Adrenal gland (tissue), 12 donors: ENCODE data around the gene IL13RA1. TPM values are rescaled to one million over a fixed set of nuclear protein-coding genes. Genes with fewer than 3 reads are reported as not detected.

Experiments
- DNase-seq, 7 donors: peaks; one replicate each; pipeline ENCODE4 v3.0.0-alpha.2; 2019 to 2020
- H3K27ac ChIP-seq, 5 donors: fragments of 200-600 bp; sonication (generic) in 4 of 5; 1 replicate in 3 of 5; 2 replicates in 2 of 5; pipeline versions ENCODE4 v1.5.1 to v1.8.0; 2016 to 2020; ENCODE audit warnings: mild to moderate bottlenecking in 1 of 5
- H3K27me3 ChIP-seq: fragments of 200-600 bp; 2 replicates; pipeline ENCODE4 v1.8.0; 2021
- H3K36me3 ChIP-seq, 2 donors: fragments of 200-600 bp; replicated peaks in 1 of 2; 1 replicate in 1 of 2; 2 replicates in 1 of 2; pipeline versions ENCODE4 v1.5.1 to v1.8.0; 2018 to 2022
- H3K4me1 ChIP-seq, 2 donors: fragments of 200-600 bp; replicated peaks in 1 of 2; 1 replicate in 1 of 2; 2 replicates in 1 of 2; pipeline versions ENCODE4 v1.5.1 to v1.8.0; 2018 to 2021
- H3K4me3 ChIP-seq, 4 donors: fragments of 200-600 bp; sonication (generic) in 3 of 4; one replicate each; pipeline ENCODE4 v1.5.1; 2016 to 2018
- H3K9me3 ChIP-seq, 3 donors: fragments of 200-600 bp; sonication (generic) in 1 of 3; replicated peaks in 1 of 3; 1 replicate in 2 of 3; 2 replicates in 1 of 3; pipeline versions ENCODE4 v1.5.1 to v1.8.0; 2016 to 2021
- POLR2A ChIP-seq, 2 donors: fragments of 450-650 bp; IDR thresholded peaks; one replicate each; pipeline ENCODE4 v1.6.1; 2017; ENCODE audit warnings: antibody characterized with exemption in 2 of 2, mild to moderate bottlenecking in 2 of 2, moderate library complexity in 1 of 2
- WGBS, 4 donors: extraction: QIAGEN DNeasy Blood & Tissue Kit in 2 of 4; methylation state at CpG; one replicate each; pipeline versions ENCODE4 v1.1.5 to v1.1.7; 2013 to 2017; 5-methylcytosine and 5-hydroxymethylcytosine counted together
- intact Hi-C, 2 donors: fragments of 100-400 bp; cut with DNase I; formaldehyde crosslinking; loops; one replicate each; pipeline versions ENCODE4 v1.14.1 to v1.15.0; 2022 to 2023
- polyA plus RNA-seq, 3 donors: library from polyadenylated mRNA; stranded (reverse); fragments of 200-250 nt in 2 of 3; fragments of 350-450 nt in 1 of 3; fragmentation: Illumina TruSeq in 1 of 3; extraction: RNeasy Lipid Tissue Mini Kit (QIAGEN cat#74804) in 1 of 3; gene quantifications; one replicate each; pipeline ENCODE4 v1.2.3, GENCODE V29; 2013 to 2014
- total RNA-seq, 9 donors: library from RNA; depleted of rRNA in 4 of 9; stranded (reverse); fragments of >200 nt in 4 of 9; fragments of 120-200 nt in 1 of 9; fragmentation: NEBNext Ultra II Directional in 1 of 9; extraction: Animal tissue kit (Norgen Biotek cat#: 25700) in 1 of 9; gene quantifications; one replicate each; pipeline versions ENCODE4 v1.1.0 to v1.2.4, GENCODE V29; 2013 to 2023
- TF ChIP-seq, protein P1 (sequence below), 6 experiments: fragments of 450-650 bp in 4 of 6; fragments of 200-600 bp in 2 of 6; sonication (generic) in 1 of 6; IDR thresholded peaks; 1 replicate in 5 of 6; 2 replicates in 1 of 6; pipeline versions ENCODE4 v1.5.1 to v1.8.0; 2016 to 2021; ENCODE audit warnings: antibody characterized with exemption in 6 of 6, mild to moderate bottlenecking in 2 of 6, moderate library complexity in 1 of 6
- donor health status: healthy with polysubstance abuse.
- donor health status: Bipolar disorder and iron deficiency.
- donor health status: DM: yes; HTN: yes; CAD: no.
- donor health status: DM: no; HTN: no; CAD: no.
- donor health status: DM: no; HTN: no; CAD: no.
- donor health status: DM: yes; HTN: yes; CAD: no.

The IL13RA1 gene
- total and polyA plus RNA-seq, 12 donors = 19.0 to 93.6 (median 51.0) TPM

DNA sequence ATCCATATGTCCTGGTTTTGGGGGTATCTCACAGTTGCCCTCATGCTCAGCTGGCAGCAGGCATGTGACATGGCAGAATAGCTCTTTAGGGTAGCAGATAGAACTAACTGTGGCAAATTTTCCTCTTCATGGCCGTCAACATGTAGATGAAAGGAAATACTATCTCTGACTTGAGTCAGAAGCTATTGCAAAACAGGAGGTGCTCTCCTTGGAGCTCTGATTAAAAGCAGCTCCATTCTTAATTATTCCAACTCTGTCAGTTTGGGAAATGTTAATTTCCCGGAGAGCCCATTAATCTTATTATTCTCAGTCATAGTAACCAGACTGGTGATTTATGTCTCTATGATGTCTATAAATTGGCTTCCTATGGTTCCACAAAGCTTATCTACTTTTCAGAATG, 18.2 kb downstream of the IL13RA1 start:
- Histone ChIP-seq H3K27me3 (peaks cover 7% of the 10 kb centered on the region), H3K4me1 (peaks cover 0 to 4% of the 10 kb centered on the region in 2 donors), H3K36me3 (no peaks in the 10 kb centered on the region), H3K4me3 (no peak overlapping the region), H3K9me3 (no peaks in the 10 kb centered on the region), H3K27ac (peak overlapping the region; percentile 24 to 51 (median 50))
- intact Hi-C loops = no loop called here
- 17 to 57% (median 34%) methylated on average over 1 to 2 of the region's 2 CpGs for WGBS, 4 donors
- DNase-seq = peak in 2 of 7 donors; percentile 16 to 22
- TF ChIP-seq POLR2A (IDR thresholded peaks at IDR 0.05) = no peak
- TF ChIP-seq, protein P1, sequence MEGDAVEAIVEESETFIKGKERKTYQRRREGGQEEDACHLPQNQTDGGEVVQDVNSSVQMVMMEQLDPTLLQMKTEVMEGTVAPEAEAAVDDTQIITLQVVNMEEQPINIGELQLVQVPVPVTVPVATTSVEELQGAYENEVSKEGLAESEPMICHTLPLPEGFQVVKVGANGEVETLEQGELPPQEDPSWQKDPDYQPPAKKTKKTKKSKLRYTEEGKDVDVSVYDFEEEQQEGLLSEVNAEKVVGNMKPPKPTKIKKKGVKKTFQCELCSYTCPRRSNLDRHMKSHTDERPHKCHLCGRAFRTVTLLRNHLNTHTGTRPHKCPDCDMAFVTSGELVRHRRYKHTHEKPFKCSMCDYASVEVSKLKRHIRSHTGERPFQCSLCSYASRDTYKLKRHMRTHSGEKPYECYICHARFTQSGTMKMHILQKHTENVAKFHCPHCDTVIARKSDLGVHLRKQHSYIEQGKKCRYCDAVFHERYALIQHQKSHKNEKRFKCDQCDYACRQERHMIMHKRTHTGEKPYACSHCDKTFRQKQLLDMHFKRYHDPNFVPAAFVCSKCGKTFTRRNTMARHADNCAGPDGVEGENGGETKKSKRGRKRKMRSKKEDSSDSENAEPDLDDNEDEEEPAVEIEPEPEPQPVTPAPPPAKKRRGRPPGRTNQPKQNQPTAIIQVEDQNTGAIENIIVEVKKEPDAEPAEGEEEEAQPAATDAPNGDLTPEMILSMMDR (IDR thresholded peaks at IDR 0.05) = no peak

DNA sequence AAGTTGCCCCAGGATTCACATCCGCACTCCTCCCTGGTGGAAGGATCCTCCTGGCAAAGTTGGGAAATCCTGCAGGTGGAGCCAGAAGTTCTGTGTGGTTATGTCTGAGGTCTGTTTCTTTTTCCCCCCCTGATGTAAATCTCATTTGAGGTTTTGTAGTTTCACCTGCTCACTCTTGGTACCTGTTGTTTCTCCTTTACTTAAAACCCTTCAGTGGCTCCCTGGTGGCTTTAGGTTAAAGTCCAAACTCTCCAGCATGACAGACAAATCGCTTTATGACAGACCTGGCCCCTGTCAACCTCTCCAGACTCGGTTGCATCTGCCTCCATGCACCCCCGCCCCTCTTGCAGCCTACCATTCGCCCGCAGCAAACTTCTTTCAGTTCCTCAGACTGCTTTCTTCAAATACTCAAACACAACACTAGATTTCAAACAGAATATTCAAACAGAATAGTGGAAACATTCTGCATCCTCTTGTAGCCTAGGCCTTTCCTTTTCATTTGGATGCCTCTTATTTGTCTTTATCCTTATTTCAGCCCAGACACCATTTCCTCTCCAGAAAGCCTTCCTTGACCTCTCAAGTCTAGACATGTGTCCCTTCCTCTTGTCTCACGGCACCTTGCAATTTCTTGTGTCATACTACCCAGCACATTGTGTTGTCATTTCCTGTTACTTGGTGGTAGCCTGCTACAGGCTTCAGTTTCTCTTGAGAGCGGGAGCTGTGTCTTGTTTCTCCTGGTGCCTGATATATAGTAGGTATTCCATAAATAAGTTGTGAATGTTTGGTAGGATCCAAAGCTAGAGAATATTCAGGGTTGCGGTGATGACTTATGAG, 24.8 kb downstream of the IL13RA1 start:
- no peak for DNase-seq
- H3K9me3 ChIP-seq = no peaks in the 10 kb centered on the region
- intact Hi-C loops = no loop called here
- no peaks in the 10 kb centered on the region for H3K36me3 ChIP-seq
- no peaks in the 10 kb centered on the region for H3K27me3 ChIP-seq
- H3K27ac ChIP-seq = peak overlapping the region in 1 of 5 donors; percentile 11
- TF ChIP-seq POLR2A (IDR thresholded peaks at IDR 0.05) = no peak
- TF ChIP-seq, protein P1 (IDR thresholded peaks at IDR 0.05) = no peak
- WGBS, 4 donors = 68 to 91% (median 77%) methylated on average over 9 of the region's 9 CpGs
- H3K4me3 ChIP-seq = no peak overlapping the region
- H3K4me1 ChIP-seq = no peaks in the 10 kb centered on the region

DNA sequence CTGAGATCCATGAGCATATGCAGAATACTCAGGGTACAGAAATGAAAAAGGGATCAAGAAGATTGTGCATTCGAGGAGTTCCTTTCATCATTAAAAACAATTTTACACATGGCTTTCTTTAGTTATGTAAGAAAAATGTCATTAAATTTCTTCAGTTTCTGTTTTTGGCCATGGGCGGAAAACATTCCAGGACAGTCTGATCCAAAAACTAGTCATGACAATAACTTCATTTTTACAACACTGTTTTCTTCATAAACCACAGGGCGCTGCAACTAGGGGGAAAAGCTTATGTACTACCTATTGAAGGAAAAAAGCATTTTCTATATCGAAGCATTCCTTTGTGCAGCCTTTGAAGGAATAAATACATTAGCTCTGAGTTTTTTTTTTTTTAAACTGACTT, 28.2 kb downstream of the IL13RA1 start:
- no peak overlapping the region for H3K4me3 ChIP-seq
- no peaks in the 10 kb centered on the region for H3K27me3 ChIP-seq
- TF ChIP-seq, protein P1 (IDR thresholded peaks at IDR 0.05) = no peak
- TF ChIP-seq POLR2A (IDR thresholded peaks at IDR 0.05) = no peak
- no peak overlapping the region for H3K27ac ChIP-seq
- intact Hi-C loops = no loop called here
- DNase-seq = no peak
- H3K4me1 ChIP-seq = no peaks in the 10 kb centered on the region
- H3K9me3 ChIP-seq = no peaks in the 10 kb centered on the region
- 59 to 69% (median 66%) methylated on average over 4 of the region's 4 CpGs for WGBS, 4 donors
- H3K36me3 ChIP-seq = no peaks in the 10 kb centered on the region

DNA sequence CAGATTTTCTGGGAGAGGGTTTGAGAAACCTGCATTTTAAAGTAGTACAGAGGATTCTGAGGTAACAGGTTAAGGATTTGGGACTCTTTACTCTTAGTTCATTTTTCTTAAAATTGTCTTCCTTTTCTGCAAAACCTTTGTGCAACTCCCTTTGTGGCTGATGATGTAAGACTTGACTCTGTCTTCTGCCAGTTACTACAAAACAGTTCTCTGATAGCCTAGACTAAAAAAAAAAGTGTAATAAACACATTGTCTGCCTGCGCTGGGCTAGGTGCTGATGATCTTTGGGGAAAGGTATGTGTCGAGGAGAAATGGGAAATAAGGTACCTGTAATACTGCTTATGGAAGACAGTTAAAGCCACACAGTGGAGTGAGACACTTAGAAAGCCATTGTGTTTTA, 28.7 kb downstream of the IL13RA1 start:
- WGBS, 4 donors = 73 to 96% (median 79%) methylated on average over 2 of the region's 2 CpGs
- DNase-seq = no peak
- no peaks in the 10 kb centered on the region for H3K27me3 ChIP-seq
- H3K4me1 ChIP-seq = no peaks in the 10 kb centered on the region
- H3K4me3 ChIP-seq = no peak overlapping the region
- TF ChIP-seq, protein P1 (IDR thresholded peaks at IDR 0.05) = no peak
- no peak for TF ChIP-seq POLR2A (IDR thresholded peaks at IDR 0.05)
- peaks cover 0 to 3% of the 10 kb centered on the region in 2 donors for H3K36me3 ChIP-seq
- H3K27ac ChIP-seq = no peak overlapping the region
- intact Hi-C loops = no loop called here
- H3K9me3 ChIP-seq = no peaks in the 10 kb centered on the region
